KBM-7 (cell line): ENCODE data around the gene NIPAL4.

Source experiments
- DNase-seq: peaks from one replicate; pipeline ENCODE4 v3.0.0-alpha.2; 2015
- in situ Hi-C: fragments of 300-500 bp; cut with MboI; formaldehyde crosslinking; loops from 2 replicates; pipeline ENCODE4 v1.14.3; 2020; ENCODE audit warnings: low sequenced_read_pairs, low pct_unique_long_range_greater_than_20kb, mixed read lengths

Gene NIPAL4

DNA sequence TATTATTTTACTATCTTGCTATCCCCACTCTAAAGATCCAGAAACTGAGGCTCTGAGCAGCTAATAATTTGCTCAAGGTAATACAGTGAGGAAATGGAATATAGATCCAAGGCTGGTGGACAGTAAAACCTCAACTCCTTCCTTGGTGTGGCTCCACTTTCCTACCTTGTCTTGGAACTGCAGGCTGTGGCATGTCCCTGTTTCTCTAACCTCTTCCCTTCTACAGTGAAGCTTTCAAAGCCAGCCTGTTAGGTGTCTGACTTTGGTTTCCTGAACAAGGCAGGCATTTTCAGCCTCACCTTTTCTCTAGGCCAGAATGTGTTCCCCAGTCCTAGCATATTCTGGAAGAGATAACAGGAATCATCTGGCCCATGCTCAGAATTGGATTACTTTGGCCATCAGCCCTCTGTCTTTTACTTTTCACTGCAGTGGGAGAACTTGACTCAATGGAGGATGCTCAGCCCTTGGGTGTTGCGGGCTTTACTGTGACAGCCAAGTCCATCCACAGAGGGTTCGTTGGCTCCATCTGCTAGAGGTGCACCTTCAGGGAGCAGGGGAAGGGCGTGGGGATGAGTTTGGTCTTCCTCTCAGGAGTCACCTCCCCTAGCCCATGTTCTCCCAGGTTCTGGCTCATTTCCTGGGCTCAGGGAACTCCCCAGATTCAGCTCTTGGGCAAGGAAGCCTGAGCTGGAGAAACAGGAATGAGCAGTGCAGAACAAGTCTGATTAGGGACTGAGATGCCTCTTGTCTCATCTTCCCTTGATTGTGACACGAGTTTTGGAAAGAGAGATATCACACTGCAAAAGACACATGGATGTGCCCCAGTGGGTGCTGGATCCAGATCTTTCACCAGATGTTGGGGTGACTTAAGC, 1.1 kb downstream of the NIPAL4 start:
- DNase-seq, result no peak
- in situ Hi-C loops, result no loop called here

DNA sequence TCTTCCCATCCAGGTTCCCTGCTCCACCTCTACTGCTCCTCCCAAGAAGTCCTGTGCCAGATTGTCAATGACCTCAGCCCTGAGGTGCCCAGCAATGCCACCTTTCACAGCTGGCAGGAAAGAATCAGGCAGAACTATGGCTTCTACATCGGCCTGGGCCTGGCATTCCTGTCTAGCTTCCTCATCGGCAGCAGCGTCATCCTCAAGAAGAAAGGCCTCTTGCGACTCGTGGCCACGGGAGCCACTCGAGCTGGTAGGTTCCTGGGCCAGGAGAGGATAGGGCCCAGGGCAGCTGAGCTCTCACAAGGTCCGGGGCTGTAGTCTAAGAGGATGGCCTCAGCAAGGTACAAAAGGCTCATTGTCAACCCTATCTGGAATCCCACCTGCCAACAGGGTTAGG, 3.1 kb downstream of the NIPAL4 start:
- in situ Hi-C loops, result no loop called here
- DNase-seq, result no peak

DNA sequence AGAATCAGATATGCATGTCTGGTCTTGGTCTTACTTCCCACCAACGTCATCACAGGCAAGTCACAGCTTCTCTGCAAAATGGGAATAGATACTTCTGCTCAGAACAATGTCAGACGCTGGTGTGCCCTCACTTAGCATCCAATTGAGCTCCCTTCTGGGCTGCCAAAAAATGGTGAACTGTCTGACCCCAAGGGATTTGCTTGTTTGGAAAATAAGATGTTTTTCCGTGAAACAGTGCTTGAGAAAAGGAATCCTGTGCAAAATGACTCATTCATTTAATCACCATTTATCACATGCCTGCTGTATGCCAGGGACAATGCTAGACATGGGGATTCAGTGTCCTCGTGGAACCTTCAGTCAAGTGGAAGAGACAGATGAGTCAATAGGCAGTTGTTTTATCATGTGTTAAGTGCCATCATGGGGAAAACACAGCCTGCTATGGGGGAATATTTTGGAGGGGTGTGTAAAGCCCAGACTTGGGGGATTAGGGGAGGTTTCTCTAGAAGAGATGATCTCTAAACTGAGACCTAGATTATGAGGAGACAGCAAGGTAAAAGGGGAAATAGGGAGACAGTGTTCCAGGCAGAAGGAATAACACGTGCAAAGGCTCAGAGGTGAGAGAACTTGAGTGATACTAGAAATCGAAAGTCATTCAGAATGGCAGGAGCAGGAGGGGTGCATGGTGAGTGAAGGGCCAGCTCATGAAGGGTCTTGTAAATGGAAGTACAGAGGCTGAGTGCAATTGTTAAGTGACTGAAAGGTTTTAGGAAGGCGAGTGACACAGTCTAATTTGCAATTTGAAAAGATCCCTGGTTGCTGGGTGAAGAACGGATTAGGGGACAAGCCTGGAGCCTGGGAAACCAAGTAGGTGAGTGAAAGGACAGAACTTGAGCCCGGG, 3.9 kb downstream of the NIPAL4 start:
- no peak for DNase-seq
- in situ Hi-C loops, result no loop called here

DNA sequence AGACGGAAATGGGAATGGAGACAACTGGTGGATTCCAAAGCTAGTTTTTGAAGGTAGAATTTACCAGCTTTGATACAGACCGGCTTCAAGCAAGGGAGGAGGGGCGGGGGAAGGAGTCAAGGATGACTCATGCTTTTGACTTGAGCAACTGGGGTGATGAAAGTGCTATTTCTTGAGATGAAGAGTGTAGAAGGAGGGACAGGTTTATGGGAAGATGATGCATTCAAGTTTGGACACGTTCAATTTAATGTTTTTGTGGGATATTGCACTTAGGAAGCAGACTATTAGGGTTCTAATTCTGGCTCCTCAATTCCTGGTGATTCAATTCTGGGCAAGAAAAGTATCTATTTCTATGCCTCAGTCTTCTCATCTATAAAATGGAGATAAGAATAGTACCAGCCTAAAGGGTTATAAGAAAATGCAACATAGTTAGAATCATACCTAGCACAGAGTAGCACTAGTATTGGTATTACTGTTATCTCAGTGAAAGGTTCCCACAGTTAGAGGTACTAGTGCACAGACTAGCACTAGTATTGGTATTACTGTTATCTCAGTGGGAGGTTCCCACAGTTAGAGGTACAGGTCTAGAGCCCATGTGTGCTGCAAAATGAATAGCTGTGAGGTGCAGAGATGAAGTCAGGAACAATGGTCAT, 4.6 kb downstream of the NIPAL4 start:
- in situ Hi-C loops, result no loop called here
- peak; percentile 20 for DNase-seq

DNA sequence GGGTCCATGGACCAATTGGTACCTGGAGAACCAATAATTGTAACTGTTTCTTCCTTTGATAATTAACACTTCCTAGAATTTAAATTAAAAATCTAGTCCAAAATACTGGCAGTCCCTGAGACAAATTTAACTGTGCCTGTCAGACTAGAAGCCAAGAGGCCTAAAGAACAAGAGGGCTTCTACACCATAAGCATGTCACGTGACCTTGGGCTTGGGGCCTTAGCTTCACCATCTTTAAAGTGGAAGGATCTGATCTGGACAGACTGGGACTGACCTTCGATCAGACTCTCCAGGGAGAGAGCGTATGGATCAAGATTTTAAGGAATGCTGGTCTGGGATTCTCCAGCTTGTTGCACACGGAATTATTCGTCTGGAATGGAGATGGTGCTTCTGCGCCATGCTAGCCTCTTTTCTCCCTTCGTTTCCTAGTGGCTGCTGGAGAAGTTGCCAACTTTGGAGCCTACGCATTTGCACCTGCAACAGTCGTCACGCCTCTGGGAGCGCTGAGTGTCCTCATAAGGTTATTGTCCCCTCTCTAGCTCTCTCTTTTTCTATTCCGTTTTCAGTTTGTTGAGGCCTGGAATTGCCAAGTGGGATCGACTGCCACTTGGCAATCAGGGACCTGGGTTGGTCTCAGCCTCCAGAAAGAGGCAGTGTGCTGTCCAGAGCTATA, 8.4 kb downstream of the NIPAL4 start:
- no peak for DNase-seq
- in situ Hi-C loops, result no loop called here

DNA sequence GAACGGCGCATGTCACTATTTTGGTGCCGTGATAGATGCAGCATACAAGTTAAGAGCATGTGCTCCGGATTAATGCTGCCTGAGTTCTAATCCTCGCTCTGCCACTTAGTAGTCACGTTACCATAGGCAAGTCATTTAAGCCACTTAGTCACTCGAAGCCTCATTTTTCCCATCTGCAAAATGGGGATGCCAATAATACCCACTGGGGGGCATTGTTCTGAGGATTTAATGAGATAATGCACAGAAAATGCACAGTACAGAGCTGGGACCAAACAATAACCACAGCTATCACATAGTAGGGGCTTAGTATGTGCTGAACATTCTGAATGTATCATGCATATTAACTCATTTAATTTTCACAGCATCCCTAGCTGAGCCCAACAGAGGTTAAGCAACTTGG, 9.1 kb downstream of the NIPAL4 start:
- in situ Hi-C loops, result no loop called here
- DNase-seq, result no peak

DNA sequence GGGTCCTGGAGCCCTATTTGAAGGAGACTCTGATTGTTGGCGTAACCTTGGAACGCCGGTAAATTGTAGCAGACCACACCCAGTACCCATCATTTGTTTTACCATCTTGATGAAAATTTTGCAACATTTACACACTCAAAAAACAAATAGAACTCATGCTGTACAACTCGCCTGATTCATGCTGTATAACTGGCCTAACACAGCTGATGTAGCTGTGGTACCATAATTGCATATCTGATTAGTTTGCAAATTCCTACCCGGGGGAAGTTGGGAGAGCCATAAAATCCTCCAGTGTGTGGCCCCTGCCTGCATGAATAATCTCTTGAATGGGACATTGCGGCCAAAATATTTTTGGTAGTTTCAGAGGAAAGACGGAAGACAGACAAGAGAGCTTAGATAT, 9.7 kb downstream of the NIPAL4 start:
- in situ Hi-C loops, result no loop called here
- no peak for DNase-seq

DNA sequence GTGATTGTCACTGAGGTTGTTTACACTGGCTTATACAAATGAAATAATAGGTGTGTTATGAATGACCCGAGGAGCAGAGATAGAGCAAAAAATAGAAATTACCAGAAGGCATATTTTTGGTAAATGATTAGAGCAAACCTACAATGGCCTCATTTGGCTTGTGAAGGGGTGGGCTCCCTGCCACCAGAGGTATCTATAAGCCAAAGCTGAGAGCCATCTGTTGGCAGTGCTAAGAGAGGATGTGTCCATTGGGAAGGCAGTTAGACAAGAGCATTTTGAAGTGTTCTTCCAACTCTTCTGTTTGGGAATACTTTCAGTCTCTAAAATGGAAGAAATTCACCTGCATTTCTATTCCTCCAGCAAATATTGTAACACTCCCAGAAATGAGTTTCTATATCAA, 10.6 kb downstream of the NIPAL4 start:
- in situ Hi-C loops, result no loop called here
- no peak for DNase-seq

DNA sequence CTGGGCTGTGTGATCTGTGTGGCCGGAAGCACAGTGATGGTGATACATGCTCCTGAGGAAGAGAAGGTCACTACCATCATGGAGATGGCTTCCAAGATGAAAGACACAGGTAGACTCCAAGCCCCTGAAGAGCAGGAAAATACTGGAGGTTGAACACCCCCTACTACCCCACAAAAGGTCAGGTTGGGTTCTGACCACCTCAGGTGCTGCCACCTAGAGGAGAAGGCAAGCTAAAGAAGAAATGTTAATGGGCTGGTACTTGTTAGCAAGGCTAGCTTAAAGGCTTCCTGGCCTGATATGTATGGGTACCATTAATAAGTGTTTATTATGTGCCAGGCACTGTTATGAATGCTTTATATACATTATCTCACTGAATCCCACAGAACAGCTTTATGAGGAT, 11.7 kb downstream of the NIPAL4 start:
- DNase-seq, result no peak

DNA sequence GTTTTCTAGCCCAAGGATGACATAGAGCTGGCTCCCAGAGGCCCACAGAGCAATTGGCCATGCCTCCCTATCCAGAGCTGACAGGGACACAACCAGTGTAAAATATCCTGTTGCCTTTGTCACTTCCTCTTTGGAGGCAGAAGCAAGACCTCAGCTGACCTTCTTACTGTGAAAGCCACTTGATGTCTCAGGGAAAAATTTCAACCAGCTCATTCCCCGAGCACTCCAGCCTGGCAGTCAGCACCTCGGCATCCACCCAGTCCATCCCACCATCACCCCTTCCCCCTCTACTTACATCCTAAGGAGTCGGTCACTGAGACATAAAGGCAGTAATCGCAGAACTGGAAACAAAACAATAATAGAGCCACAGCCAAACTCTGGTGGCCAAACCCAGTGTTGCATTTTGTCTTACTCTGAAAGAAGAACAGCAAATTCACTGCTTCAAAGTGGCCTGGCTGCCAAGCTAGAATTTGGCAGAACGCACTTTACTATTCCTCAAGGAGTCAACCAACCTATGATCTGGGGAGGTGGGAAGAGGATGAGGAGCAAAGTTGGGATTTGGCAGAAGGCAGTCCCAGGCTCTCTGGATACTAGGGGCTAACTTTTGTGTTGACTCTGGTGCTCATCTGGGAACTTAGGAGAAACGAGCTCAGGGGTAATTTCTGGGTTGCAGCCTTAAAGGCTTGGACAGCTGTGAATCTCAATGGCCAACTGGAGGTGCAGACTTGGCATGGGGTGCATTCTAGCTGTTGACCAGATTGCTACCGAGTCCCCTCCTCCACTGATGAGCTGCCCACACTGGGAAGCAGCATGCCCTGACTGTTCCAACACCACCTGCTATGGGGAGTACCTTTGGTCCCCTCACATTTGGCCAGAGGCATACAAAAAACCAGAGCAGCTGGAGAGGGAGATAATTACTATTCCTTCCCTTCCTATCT, 13.6 kb downstream of the NIPAL4 start:
- DNase-seq, result peak; percentile 29
- in situ Hi-C loops, result no loop called here

More for the DNA sequence above, 11.7 kb downstream of the NIPAL4 start:
- in situ Hi-C loops, result no loop called here

DNA sequence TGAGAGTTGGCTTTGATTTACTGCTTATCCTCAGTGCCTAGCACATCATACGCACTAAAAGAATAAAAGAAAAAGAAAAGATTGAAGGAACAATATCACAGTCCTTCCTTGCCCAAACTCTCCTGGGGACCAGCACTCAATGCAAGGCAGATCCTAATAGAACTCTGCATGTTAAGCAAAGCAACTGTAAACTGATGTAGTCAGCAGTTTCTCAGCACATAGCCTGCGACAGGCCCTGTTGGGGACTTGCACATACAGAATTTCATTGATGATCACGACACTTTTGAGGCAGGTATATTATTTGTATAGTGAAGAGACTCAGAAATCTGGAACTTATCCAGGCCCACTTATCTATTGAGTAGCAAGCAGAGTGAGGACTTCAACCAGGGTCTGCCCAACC, 15.4 kb downstream of the NIPAL4 start:
- in situ Hi-C loops, result no loop called here
- DNase-seq, result no peak

DNA sequence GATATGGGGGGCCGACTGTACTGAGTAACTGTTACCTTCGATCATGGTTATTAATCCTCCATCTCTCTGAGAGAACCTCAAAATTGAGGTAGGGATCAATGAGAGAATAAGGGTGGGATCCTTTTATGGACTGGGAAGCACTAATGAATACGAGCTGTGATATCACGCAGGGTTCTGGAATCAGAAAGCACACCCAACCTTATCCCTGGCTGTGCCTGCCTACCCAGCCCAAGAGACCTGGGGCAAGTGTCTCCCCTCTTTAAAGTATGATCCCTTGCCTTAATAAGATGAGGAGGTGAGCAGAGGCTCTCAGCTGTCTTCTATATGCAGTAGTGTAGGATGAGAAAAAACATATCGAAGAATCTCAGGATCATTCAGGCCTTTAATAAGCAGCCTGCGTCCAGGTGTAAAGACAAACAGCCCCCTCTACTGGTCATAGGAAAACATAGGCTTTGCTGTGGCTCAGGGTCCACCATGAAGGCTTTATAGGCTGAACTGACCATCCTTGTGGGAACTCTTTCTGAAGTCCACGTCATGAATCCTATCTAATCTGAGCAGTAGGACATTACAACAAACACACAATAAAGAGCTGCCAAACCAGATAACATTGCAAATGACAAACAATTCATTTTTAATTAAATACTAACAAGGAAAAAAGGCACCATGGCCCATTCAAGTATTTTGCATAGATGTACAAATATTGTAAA, 16.8 kb downstream of the NIPAL4 start:
- DNase-seq, result peak; percentile 54
- in situ Hi-C loops, result no loop called here

DNA sequence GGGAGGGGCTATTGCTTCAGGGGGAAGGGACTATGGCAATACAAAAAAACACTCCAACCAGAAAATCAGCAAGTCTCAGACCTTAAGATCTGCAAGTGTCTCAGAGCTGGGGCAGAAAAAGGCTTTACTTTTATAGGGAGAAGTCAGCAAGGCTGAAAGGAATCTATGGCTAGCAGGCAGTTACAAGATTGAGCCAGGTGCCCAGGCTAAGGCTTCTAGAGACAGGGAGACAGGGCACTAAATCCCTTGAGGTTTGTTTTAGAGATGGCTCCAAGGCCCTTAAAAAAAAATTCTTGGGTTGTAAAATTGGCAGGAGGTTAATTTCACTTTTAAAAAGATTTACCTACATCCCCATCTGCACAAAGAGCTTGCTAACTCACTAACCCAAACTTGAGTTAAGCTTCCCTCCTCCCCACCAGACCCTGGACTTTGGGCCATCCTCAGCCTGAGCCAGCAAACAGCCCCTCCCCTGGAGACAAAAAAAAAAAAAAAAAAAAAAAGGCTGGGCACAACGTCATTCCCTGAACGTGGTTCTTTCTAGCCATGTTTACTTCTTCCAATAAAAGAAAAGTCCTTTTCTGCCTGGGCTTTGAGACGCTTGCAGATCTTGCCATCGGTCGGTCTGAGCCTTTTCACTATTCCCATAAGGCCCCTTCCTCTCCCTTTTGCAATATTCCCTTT, 17.9 kb downstream of the NIPAL4 start:
- no peak for DNase-seq
- in situ Hi-C loops, result no loop called here

DNA sequence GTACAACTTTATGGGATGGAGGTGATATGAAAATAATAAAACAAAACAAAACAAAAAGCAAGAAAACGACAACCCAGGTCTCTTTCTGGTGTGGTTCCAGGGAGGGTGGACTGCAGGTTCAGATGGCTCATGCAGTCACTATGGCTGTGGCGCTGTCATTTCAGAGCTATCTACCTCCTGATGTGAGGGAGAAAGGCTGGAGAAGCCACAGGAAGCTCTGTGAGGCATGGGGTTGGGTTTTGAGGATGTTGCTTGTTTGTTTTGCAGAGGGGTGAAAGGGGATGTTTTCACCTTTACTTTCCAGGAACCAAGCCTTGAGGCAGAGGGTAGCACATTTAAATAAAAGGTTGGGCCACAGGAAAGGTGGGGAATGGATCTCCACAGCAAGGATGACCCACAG, 18.7 kb downstream of the NIPAL4 start:
- no peak for DNase-seq
- in situ Hi-C loops, result no loop called here

DNA sequence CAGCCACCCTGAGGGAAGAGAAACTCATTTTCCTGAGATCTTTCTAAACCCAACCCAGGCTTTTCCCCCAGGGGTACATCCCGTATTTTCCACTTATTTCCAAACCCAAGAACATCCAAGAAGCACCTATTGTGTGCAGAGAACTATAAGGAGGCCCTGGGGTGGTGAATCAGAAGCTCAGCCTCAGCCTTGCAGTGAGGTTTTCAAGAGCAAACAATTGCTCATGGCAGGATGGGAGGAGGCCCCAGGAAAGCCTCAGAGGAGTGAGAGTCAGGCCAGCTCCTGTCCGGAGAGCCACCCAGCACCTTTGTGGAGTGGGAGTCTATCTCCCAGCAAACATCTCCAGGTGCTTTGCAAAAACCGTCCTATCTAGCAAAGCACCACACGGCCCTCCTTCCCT, 19.2 kb downstream of the NIPAL4 start:
- in situ Hi-C loops, result no loop called here
- no peak for DNase-seq

DNA sequence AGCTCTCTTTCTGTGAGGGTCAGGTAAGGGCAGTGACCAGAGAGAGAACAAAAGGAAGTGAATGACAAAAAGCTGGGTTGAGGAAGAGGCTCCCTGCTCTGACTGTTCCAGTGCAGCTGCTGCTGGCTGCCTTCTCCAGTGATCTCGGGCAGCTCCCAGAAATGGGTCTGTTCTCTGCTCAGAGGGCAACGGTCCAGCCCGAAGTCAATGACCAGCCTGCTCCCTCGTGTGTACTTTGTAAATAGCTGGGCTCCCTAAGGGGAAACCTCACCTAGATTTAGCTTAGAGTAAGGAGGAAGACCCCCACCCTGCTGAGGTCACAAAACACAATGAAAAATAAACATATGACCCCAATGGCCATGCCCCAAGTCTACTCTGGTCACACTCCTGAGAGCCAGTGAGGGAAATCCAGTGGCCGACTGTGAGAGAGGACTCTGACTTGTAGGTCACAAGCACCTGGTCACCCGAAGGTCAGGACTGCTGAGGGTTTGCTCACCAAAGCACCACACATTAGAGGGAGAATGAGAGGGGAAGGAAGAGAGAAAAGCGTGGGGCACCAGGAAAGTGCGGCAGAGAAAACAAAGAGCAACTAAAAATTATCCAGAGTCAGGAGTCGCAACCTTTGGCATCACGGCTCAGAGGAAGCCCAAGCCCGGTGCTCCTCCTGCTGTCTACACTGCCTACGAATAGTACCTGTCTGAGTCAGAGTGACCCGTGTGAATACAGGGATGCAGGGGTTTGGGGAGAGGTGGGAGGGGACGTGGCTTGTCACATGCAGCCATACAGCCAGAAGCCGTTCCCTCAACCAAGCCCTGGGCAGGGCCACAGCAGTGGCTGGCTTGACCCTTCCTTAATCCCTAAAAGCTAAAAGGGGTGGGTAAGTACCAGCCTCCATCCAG, 19.8 kb downstream of the NIPAL4 start:
- in situ Hi-C loops, result no loop called here
- DNase-seq, result no peak
